Fibroblast of lung (primary cell): ENCODE results near the gene PLN. TPM values are rescaled to one million over a fixed set of nuclear protein-coding genes. Genes with fewer than 3 reads are reported as not detected.
A peak's percentile ranks its signal among the peaks of the same experiment; 100 is the strongest.

ENCODE experiments used
- DNase-seq, 2 donors: peaks; one replicate each; pipeline versions ENCODE4 v3.0.0 to v3.0.0-alpha.2; 2010; ENCODE audit warnings: low read depth in 2 of 2
- H2AFZ ChIP-seq: 2 replicates; pipeline ENCODE4 v1.5.1; 2012; ENCODE audit warnings: low read length, control low read depth, inconsistent platforms
- H3K27ac ChIP-seq: 2 replicates; pipeline ENCODE4 v1.5.1; 2011; ENCODE audit warnings: low read length, control low read depth; ENCODE audit not compliant: insufficient read depth
- H3K27me3 ChIP-seq: 2 replicates; pipeline ENCODE4 v1.5.1; 2011; ENCODE audit warnings: mild to moderate bottlenecking, low read length; ENCODE audit not compliant: control insufficient read depth, insufficient read depth
- H3K36me3 ChIP-seq: 2 replicates; pipeline ENCODE4 v1.5.1; 2011; ENCODE audit warnings: low read length; ENCODE audit not compliant: control insufficient read depth, insufficient read depth
- H3K4me1 ChIP-seq: 2 replicates; pipeline ENCODE4 v1.5.1; 2011; ENCODE audit warnings: low read length; ENCODE audit not compliant: control insufficient read depth, insufficient read depth; ENCODE audit errors: extremely low read depth
- H3K4me2 ChIP-seq: 2 replicates; pipeline ENCODE4 v1.5.1; 2011; ENCODE audit warnings: low read length, control low read depth; ENCODE audit not compliant: insufficient read depth; ENCODE audit errors: extremely low read depth
- H3K4me3 ChIP-seq, 4 experiments: fragments of 200-600 bp in 1 of 4; sonication (generic) in 1 of 4; replicated peaks in 1 of 4; 2 replicates each; pipeline ENCODE4 v1.5.1; 2011 to 2016; ENCODE audit warnings: low read length in 4 of 4, low read depth in 3 of 4, mild to moderate bottlenecking in 3 of 4, control low read depth in 2 of 4, inconsistent platforms in 1 of 4, mixed read lengths in 1 of 4; ENCODE audit not compliant: insufficient read depth in 1 of 4; ENCODE audit errors: control extremely low read depth in 1 of 4
- H3K79me2 ChIP-seq: 2 replicates; pipeline ENCODE4 v1.5.1; 2012; ENCODE audit warnings: mild to moderate bottlenecking, low read length, inconsistent platforms; ENCODE audit not compliant: control insufficient read depth, insufficient read depth
- H3K9ac ChIP-seq: 2 replicates; pipeline ENCODE4 v1.5.1; 2011; ENCODE audit warnings: mild to moderate bottlenecking, low read length, control low read depth; ENCODE audit not compliant: insufficient read depth
- H3K9me3 ChIP-seq: 2 replicates; pipeline ENCODE4 v1.5.1; 2012; ENCODE audit warnings: low read depth, low read length; ENCODE audit not compliant: control insufficient read depth, insufficient read depth
- H4K20me1 ChIP-seq: 2 replicates; pipeline ENCODE4 v1.5.1; 2011; ENCODE audit warnings: low read length; ENCODE audit not compliant: control insufficient read depth, insufficient read depth; ENCODE audit errors: extremely low read depth
- CTCF ChIP-seq, 2 donors: IDR thresholded peaks in 1 of 2; conservative IDR thresholded peaks in 1 of 2; 1 replicate in 1 of 2; 2 replicates in 1 of 2; pipeline ENCODE4 v1.5.1; 2011 to 2012; ENCODE audit warnings: low read length in 2 of 2, control low read depth in 1 of 2, inconsistent platforms in 1 of 2, low read depth in 1 of 2, mild to moderate bottlenecking in 1 of 2
- EZH2 ChIP-seq: IDR thresholded peaks from 2 replicates; pipeline ENCODE4 v1.5.1; 2012; ENCODE audit warnings: low read length, control low read depth, mild to moderate bottlenecking; ENCODE audit errors: missing control alignments
- polyA plus RNA-seq, 2 donors: library from polyadenylated mRNA; depleted of rRNA in 1 of 2; stranded (reverse) in 1 of 2; unstranded in 1 of 2; fragments of >200 nt; gene quantifications; 2 replicates each; pipeline ENCODE4 v1.2.1, GENCODE V29; 2011 to 2012; ENCODE audit warnings: missing spikeins in 1 of 2
- total RNA-seq: library from RNA; depleted of rRNA; stranded (reverse); fragments of >200 nt; gene quantifications from 2 replicates; pipeline ENCODE4 v1.2.1, GENCODE V29; 2014

The PLN gene
- total and polyA plus RNA-seq, 2 donors (not counting 1 experiment from before 2014, with no cell fraction given) = 1.3 to 2.0 TPM

- H3K79me2 ChIP-seq = peaks cover 3% of the 10 kb centered on the region
- no peak overlapping the region for H3K27ac ChIP-seq
- no peak overlapping the region for H3K4me3 ChIP-seq
- no peaks in the 10 kb centered on the region for H4K20me1 ChIP-seq
- no peaks in the 10 kb centered on the region for H3K27me3 ChIP-seq
- H3K36me3 ChIP-seq = no peaks in the 10 kb centered on the region
- no peak for TF ChIP-seq CTCF (conservative IDR thresholded peaks at IDR 0.05 in 1 of 2, IDR thresholded peaks at IDR 0.05 in 1 of 2; ENCODE audit: low read depth in 1 of 2, low read length in 2 of 2)
- no peak for TF ChIP-seq EZH2
- no peak overlapping the region for H2AFZ ChIP-seq
- H3K4me1 ChIP-seq = no peaks in the 10 kb centered on the region
- no peak overlapping the region for H3K9ac ChIP-seq
- H3K9me3 ChIP-seq = no peaks in the 10 kb centered on the region
- peak overlapping the region; percentile 2 for H3K4me2 ChIP-seq
- no peak for DNase-seq
Observed at GRCh38 chr6:118589186-118589585, 41.1 kb downstream of the PLN start.

- H3K79me2 ChIP-seq = peaks cover 3% of the 10 kb centered on the region
- no peak overlapping the region for H2AFZ ChIP-seq
- no peaks in the 10 kb centered on the region for H3K27me3 ChIP-seq
- H3K4me1 ChIP-seq = no peaks in the 10 kb centered on the region
- H3K4me2 ChIP-seq = peak overlapping the region; percentile 2
- no peaks in the 10 kb centered on the region for H4K20me1 ChIP-seq
- no peaks in the 10 kb centered on the region for H3K9me3 ChIP-seq
- no peak overlapping the region for H3K4me3 ChIP-seq
- TF ChIP-seq EZH2 (no peak), CTCF (conservative IDR thresholded peaks at IDR 0.05 in 1 of 2, IDR thresholded peaks at IDR 0.05 in 1 of 2; ENCODE audit: low read depth in 1 of 2, low read length in 2 of 2) (no peak)
- no peaks in the 10 kb centered on the region for H3K36me3 ChIP-seq
- DNase-seq = no peak
- no peak overlapping the region for H3K27ac ChIP-seq
- H3K9ac ChIP-seq = no peak overlapping the region
Observed at GRCh38 chr6:118589649-118590365, 41.7 kb downstream of the PLN start.

GRCh38 chr6:118591897-118592296 is 43.8 kb downstream of the PLN start:
- no peaks in the 10 kb centered on the region for H3K9me3 ChIP-seq
- TF ChIP-seq CTCF (conservative IDR thresholded peaks at IDR 0.05 in 1 of 2, IDR thresholded peaks at IDR 0.05 in 1 of 2; ENCODE audit: low read depth in 1 of 2, low read length in 2 of 2) = no peak
- no peak for TF ChIP-seq EZH2
- H3K27me3 ChIP-seq = no peaks in the 10 kb centered on the region
- no peak overlapping the region for H2AFZ ChIP-seq
- H3K4me3 ChIP-seq = no peak overlapping the region
- no peak overlapping the region for H3K4me2 ChIP-seq
- no peaks in the 10 kb centered on the region for H4K20me1 ChIP-seq
- H3K9ac ChIP-seq = no peak overlapping the region
- H3K36me3 ChIP-seq = no peaks in the 10 kb centered on the region
- H3K4me1 ChIP-seq = no peaks in the 10 kb centered on the region
- H3K79me2 ChIP-seq = peaks cover 7% of the 10 kb centered on the region
- no peak overlapping the region for H3K27ac ChIP-seq
- peak in 1 of 2 donors; percentile 10 for DNase-seq
